ENCODE results near the gene CPLX3. TPM values are rescaled to one million over a fixed set of nuclear protein-coding genes. Genes with fewer than 3 reads are reported as not detected.

Gene CPLX3
- total and polyA plus RNA-seq, 2 of the 8 experiments (the other 6 are each of a cell fraction or from before 2014, with no cell fraction given) = 0.17 TPM; not detected in 1

GRCh38 chr15:74786551-74787165 lies 39.8 kb upstream of the CPLX3 start (continued):
- TF ChIP-seq KDM5A (IDR thresholded peaks at IDR 0.05; ENCODE audit: low read length) = no peak
- TF ChIP-seq JUND (IDR thresholded peaks at IDR 0.05; ENCODE audit: low read length) = no peak
- TF ChIP-seq RNF2 (IDR thresholded peaks at IDR 0.05; ENCODE audit: borderline replicate concordance, low read depth, low read length, missing control alignments, poor library complexity, severe bottlenecking) = no peak

Data from H1 (cell line).